Smooth muscle cell (in vitro differentiated cells): ENCODE results near the gene TSFM. TPM values are rescaled to one million over a fixed set of nuclear protein-coding genes. Genes with fewer than 3 reads are reported as not detected.

Experiments
- DNase-seq: peaks from one replicate; lab custom pipeline; 2025; ENCODE audit not compliant: unreplicated experiment; lab: John Stamatoyannopoulos, UW
- H2AFZ ChIP-seq: fragments of 200-600 bp; sonication (generic); 2 replicates; pipeline ENCODE4 v1.6.0; 2016; ENCODE audit warnings: antibody characterized with exemption, low read depth, mild to moderate bottlenecking
- H3F3A ChIP-seq: fragments of 200-600 bp; sonication (generic); 2 replicates; pipeline ENCODE4 v1.6.0; 2017; ENCODE audit warnings: antibody characterized with exemption, low read depth
- H3K27ac ChIP-seq: fragments of 200-600 bp; sonication (generic); 2 replicates; pipeline ENCODE4 v1.5.1; 2016; ENCODE audit warnings: low read depth, mild to moderate bottlenecking
- H3K27me3 ChIP-seq: fragments of 200-600 bp; sonication (generic); 2 replicates; pipeline ENCODE4 v1.6.1; 2016; ENCODE audit warnings: low read depth, mild to moderate bottlenecking
- H3K36me3 ChIP-seq: fragments of 200-600 bp; sonication (generic); 2 replicates; pipeline ENCODE4 v1.5.1; 2016; ENCODE audit warnings: low read depth
- H3K4me1 ChIP-seq: fragments of 200-600 bp; sonication (generic); 2 replicates; pipeline ENCODE4 v1.5.1; 2016; ENCODE audit warnings: low read depth
- H3K4me2 ChIP-seq: fragments of 200-600 bp; sonication (generic); 2 replicates; pipeline ENCODE4 v1.6.0; 2016; ENCODE audit warnings: mild to moderate bottlenecking
- H3K4me3 ChIP-seq: fragments of 200-600 bp; sonication (generic); 2 replicates; pipeline ENCODE4 v1.5.1; 2016; ENCODE audit warnings: mild to moderate bottlenecking
- H3K79me2 ChIP-seq: fragments of 200-600 bp; sonication (generic); 2 replicates; pipeline ENCODE4 v1.6.0; 2016; ENCODE audit warnings: low read depth, mild to moderate bottlenecking
- H3K9ac ChIP-seq: fragments of 200-600 bp; sonication (generic); 2 replicates; pipeline ENCODE4 v1.6.0; 2016; ENCODE audit warnings: low read depth
- H3K9me3 ChIP-seq: fragments of 200-600 bp; sonication (generic); replicated peaks from 2 replicates; pipeline ENCODE4 v1.5.1; 2016; ENCODE audit warnings: low read depth
- H4K20me1 ChIP-seq: fragments of 200-600 bp; sonication (generic); 2 replicates; pipeline ENCODE4 v1.6.0; 2016; ENCODE audit warnings: low read depth
- WGBS: methylation state at CpG from one replicate; pipeline ENCODE4 v1.1.7; 2016; ENCODE audit warnings: low lambda C conversion rate; 5-methylcytosine and 5-hydroxymethylcytosine counted together
- polyA plus RNA-seq: library from polyadenylated mRNA; unstranded; fragments of >200 nt; fragmentation: Nextera tagmentation; extraction: Ambion mirVana; gene quantifications from 2 replicates; pipeline ENCODE4 v1.2.1, GENCODE V29; 2016
- total RNA-seq: library from RNA; depleted of rRNA; stranded (reverse); fragments of >200 nt; gene quantifications from 2 replicates; pipeline ENCODE4 v1.2.3, GENCODE V29; 2014
- TF ChIP-seq, protein P1 (sequence below): fragments of 200-600 bp; sonication (generic); IDR thresholded peaks from 2 replicates; pipeline ENCODE4 v1.5.1; 2017; ENCODE audit warnings: borderline replicate concordance, mild to moderate bottlenecking, antibody characterized with exemption; ENCODE audit not compliant: insufficient read depth, poor library complexity, severe bottlenecking

The TSFM gene
- total and polyA plus RNA-seq, 2 experiments from 2014 or later, result 16.8 to 24.0 TPM

- peaks cover 4% of the 10 kb centered on the region for H4K20me1 ChIP-seq
- H3K27ac ChIP-seq, result no peak overlapping the region
- H3F3A ChIP-seq, result no peaks in the 10 kb centered on the region
- peaks cover 26% of the 10 kb centered on the region for H3K4me1 ChIP-seq
- no peaks in the 10 kb centered on the region for H3K79me2 ChIP-seq
- TF ChIP-seq, protein P1, sequence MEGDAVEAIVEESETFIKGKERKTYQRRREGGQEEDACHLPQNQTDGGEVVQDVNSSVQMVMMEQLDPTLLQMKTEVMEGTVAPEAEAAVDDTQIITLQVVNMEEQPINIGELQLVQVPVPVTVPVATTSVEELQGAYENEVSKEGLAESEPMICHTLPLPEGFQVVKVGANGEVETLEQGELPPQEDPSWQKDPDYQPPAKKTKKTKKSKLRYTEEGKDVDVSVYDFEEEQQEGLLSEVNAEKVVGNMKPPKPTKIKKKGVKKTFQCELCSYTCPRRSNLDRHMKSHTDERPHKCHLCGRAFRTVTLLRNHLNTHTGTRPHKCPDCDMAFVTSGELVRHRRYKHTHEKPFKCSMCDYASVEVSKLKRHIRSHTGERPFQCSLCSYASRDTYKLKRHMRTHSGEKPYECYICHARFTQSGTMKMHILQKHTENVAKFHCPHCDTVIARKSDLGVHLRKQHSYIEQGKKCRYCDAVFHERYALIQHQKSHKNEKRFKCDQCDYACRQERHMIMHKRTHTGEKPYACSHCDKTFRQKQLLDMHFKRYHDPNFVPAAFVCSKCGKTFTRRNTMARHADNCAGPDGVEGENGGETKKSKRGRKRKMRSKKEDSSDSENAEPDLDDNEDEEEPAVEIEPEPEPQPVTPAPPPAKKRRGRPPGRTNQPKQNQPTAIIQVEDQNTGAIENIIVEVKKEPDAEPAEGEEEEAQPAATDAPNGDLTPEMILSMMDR, result peak; percentile 15
- 3% methylated on average over 57 of the region's 60 CpGs for WGBS
- H3K9me3 ChIP-seq, result no peaks in the 10 kb centered on the region
- no peak for DNase-seq
- H3K36me3 ChIP-seq, result no peaks in the 10 kb centered on the region
- H3K4me2 ChIP-seq, result peak overlapping the region; percentile 84
- peak overlapping the region; percentile 44 for H3K4me3 ChIP-seq
- no peak overlapping the region for H2AFZ ChIP-seq
- peaks cover 72% of the 10 kb centered on the region for H3K27me3 ChIP-seq
- H3K9ac ChIP-seq, result no peak overlapping the region
These were observed 17.4 kb upstream of the TSFM start for GRCh38 chr12:57765003-57765697.

DNA sequence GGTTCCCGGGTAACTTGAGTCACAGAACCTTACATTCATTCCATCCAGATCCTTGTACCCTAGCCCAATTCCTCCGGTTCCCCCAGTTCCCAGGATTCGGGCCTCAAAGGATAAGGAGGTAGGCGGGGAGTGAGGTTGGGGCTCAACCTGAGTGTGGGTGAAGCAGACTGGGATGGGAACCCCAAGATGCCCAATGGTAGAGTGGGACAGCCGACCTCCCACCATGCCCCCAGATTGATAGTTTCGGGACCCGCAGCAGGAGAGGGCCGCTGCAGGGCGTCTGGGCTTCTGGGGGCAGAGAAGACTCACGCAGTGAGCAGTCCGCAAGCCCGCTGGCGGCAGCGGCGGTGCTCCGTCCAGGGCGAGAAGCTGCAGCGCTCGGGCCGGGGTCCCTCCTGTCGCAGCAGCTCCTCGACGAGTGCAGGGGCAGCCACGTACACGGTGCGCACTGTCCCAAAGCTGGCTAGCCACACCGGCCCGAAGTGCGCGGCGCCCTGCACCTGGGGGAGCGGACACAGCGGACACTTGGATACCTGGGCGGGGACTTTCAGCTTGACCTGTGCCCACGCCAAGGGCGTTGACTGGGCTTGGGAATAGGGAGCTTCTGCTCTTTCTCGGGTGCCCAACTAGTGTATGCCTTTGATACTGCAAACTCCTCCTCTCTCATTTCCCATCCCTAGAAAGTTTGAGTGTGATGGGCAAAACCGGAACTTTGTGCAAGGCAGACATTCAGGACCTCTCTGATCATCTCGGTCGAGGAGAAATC lies 16.7 kb upstream of the TSFM start:
- DNase-seq, result no peak
- Histone ChIP-seq H3K27me3 (peaks cover 72% of the 10 kb centered on the region), H3F3A (no peaks in the 10 kb centered on the region), H3K79me2 (no peaks in the 10 kb centered on the region), H3K9me3 (no peaks in the 10 kb centered on the region), H3K4me2 (peak overlapping the region; percentile 84), H3K9ac (no peak overlapping the region), H4K20me1 (no peaks in the 10 kb centered on the region), H3K27ac (no peak overlapping the region), H3K4me1 (peaks cover 26% of the 10 kb centered on the region), H3K4me3 (peak overlapping the region; percentile 44), H3K36me3 (no peaks in the 10 kb centered on the region), H2AFZ (no peak overlapping the region)
- 9% methylated on average over 37 of the region's 40 CpGs for WGBS
- TF ChIP-seq, protein P1, result no peak

GRCh38 chr12:57766464-57767304 lies 15.9 kb upstream of the TSFM start, which contains the start of gene CYP27B1:
Gene CYP27B1, minus strand, starts transcription at chr12:57767078. Its CDS starts 37 bp downstream, at chr12:57767041.
- 6% methylated on average over 38 of the region's 38 CpGs for WGBS
- DNase-seq, result no peak
- Histone ChIP-seq H3K4me2 (peak within 1 kb of the TSS; percentile 84), H3K4me3 (peak within 1 kb of the TSS; percentile 44), H3K9ac (no peak within 1 kb of the TSS), H3K27me3 (peaks cover 67% of the 10 kb centered on the region), H3K27ac (no peak within 1 kb of the TSS), H4K20me1 (no peaks in the 10 kb centered on the region), H3K4me1 (peaks cover 26% of the 10 kb centered on the region), H3K36me3 (no peaks in the 10 kb centered on the region), H2AFZ (no peak within 1 kb of the TSS), H3F3A (no peaks in the 10 kb centered on the region), H3K79me2 (no peaks in the 10 kb centered on the region), H3K9me3 (no peaks in the 10 kb centered on the region)
- TF ChIP-seq, protein P1, result no peak
